Measurements from ENCODE around the gene FZD4.

The FZD4 gene

DNA sequence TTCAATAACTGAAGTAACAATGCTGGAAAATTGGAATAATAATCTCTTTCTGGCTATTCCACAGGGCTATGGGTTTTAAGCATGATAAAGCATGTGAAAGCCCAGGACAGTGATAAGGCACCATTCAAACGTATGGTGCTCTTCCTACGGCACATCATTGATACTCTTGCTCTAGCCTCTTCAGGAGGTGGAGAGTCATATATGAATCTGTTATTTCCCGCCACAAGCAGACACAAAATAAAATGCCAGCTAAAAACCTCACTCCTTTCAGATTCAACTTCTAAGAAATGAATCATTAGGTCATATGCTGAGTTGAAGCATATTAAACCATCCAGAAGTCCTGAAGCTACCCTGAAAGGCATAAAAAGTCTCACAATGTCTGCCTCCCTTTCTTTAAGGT lies 49.9 kb downstream of the FZD4 start:
- no peak for DNase-seq

DNA sequence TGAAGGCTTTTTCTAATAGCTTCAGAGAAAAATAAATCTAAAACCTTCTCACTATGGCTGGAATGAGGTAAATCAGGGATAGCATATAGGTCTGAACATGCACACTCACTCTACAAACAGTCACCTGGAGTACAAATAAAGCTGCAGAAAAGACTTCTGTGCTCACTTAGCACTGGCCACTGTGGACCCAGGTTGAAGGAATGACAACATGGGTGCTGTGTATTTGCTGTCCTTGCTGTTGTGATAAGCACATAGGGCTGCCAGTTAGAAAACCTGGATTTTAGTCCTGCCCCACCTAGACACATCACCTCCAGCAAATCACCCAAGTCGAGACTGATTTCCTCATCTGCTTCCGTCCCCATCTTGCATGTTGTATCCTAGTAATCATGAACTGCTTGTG lies 51.2 kb downstream of the FZD4 start:
- no peak for DNase-seq

DNA sequence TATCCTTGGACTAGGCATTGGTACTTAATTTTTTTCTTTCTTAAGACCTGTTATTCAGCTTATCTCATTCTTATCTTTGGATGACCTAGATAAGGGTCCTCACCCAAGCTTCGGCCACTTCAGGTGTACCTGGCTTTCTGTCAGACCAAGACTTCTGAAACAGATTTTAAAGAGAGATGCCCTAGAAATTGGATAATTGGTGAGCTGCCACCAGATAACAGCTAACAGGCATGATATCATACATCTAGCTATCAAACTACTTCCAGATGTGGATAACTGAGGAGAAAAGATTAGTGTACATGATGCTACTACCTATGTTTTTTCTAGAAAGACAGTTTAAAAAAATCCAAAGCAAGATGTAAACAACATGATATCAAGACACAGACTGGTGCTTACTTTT lies 52.9 kb downstream of the FZD4 start:
- no peak for DNase-seq

DNA sequence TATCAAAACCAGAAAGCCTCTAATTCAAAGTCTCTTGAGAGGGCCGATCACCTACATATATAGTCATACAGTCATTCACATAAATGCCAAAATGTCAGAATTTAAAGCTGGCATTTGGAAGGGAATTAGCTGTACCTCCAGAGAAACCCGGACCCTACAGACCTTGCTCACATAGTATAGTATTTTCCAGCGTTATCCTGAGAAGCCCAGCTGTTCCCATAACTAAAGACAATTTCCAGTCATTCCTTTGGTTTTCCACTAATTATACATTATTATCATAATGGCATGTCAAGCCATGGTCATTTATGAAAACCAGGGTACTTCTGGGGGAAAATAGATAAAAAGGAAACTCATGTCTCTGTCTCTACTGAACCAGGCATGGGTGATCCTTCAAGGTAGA lies 53.6 kb downstream of the FZD4 start:
- no peak for DNase-seq

DNA sequence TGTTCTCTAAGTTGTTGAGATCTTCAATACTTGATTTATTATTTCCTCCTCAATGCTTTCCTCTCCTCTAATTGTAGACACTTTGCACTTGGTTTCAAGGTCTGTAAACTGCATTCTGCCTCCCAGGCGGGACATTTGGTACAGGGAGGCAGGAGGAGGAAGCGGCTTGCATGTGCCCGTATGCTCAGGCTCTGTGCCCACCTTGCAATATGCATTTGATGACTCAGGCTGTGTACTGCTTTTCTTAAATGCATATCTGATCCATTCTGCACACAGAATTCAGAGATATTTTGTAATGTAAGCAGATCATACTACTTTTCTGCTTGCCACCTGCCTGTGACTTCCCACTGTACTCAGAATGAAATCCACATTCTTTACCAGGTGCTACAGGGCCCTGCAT lies 55.0 kb downstream of the FZD4 start:
- no peak for DNase-seq

DNA sequence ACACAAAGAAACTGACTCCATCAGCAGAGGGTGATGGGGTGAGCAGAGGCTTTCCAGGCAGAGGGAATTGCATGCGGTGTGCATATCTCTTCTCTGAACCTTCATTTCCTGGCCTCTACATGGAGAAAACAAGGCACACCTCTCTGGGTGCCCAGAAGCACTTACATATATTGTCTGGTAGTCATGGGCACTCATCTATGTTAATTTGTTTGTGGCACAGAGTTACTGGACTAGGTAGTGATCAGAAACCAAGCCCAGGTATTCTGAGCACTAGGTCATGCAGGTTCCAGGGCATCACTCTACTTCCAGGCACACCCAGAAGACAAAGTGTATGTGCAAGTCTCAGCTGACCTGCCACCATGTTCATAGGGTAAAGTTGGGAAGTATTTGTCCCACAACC lies 56.5 kb downstream of the FZD4 start:
- no peak for DNase-seq

DNA sequence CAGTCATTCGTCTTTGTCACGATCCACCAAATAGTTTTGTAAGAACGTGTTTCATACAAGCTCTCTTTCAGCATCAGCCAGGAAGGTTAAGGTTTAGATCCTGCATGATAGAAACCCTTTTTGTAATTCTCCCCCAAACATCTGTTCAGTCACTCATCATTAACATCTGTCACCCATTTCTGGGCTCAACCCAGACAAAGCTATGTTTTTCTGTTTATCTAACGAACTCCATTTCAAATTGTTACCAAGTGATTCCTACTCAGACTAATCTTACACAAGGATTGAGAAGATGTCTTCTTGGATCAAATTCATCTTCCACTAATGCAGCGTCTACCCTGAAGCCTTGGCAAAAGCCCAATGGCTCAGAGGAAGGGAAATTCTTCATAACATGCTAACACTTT lies 58.8 kb downstream of the FZD4 start:
- DNase-seq = no peak
